Sciatic nerve (tissue), 2 donors: ENCODE results near the gene LRCH1. TPM values are rescaled to one million over a fixed set of nuclear protein-coding genes. Genes with fewer than 3 reads are reported as not detected.
A peak's percentile ranks its signal among the peaks of the same experiment; 100 is the strongest.
"Not testable (repeated sequence)": the region's sequence is repeated elsewhere in the genome, so short reads cannot be mapped to it uniquely, and the experiment has no call there.

Experiments used
- ATAC-seq: fragments of 200-7000 bp; cut with Tn5 transposase; one replicate; pipeline ENCODE4 v1.9.1; 2020; ENCODE audit warnings: mild to moderate bottlenecking, moderate library complexity
- DNase-seq: peaks from one replicate; pipeline ENCODE4 v3.0.0-alpha.2; 2020; ENCODE audit warnings: low spot score
- intact Hi-C: fragments of 100-400 bp; cut with DNase I; formaldehyde crosslinking; loops from one replicate; pipeline ENCODE4 v1.14.2; 2022
- total RNA-seq: library from RNA; stranded (reverse); fragmentation: NEBNext Ultra II Directional; extraction: Animal tissue kit (Norgen Biotek cat#: 25700); gene quantifications from one replicate; pipeline ENCODE4 v1.2.1, GENCODE V29; 2021
- donor health status: DM: no; HTN: no; CAD: no.
- donor health status: DM: no; HTN: no; CAD: no.

LRCH1 gene
- total RNA-seq, 1 donor from 2014 or later: 28.2 TPM

DNA sequence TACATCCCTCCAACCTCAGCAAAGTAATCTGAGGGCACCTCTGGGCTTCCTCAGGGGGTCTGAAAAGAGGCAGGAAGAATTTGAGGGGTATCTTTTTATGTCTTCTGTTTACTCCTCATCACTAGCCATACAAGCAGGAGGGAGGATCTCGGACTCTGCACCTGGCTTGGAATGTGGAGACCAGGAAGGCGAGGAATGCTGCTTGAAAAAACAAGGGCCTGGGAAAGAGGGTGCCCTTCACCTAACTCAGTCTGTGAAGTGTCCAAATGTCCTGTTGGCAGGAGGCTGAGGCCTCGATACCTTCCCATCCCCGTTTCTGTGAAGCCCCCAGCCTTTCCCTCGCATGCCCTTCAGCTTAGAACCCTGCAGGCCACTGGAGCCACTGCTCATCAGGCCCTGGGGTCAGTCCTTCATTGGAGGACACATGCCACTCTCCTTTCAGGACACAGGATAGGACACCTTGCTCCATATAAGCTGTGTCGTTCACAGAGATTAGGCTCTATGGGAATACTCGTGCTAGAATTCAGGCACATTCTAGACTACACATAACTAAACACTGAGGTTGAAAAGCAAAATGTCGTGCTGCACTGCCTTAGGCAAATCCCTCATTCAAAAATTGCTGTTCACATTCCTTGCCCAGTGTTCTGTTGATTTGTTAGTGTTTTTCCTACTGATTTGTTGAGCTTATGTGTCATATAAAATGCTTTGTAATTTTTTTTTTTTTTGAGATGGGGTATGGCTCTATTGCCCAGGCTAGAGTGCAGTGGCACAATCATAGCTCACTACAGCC lies 194.3 kb downstream of the LRCH1 start:
- intact Hi-C loops: no loop called here
- no peak for ATAC-seq
- DNase-seq: no peak

DNA sequence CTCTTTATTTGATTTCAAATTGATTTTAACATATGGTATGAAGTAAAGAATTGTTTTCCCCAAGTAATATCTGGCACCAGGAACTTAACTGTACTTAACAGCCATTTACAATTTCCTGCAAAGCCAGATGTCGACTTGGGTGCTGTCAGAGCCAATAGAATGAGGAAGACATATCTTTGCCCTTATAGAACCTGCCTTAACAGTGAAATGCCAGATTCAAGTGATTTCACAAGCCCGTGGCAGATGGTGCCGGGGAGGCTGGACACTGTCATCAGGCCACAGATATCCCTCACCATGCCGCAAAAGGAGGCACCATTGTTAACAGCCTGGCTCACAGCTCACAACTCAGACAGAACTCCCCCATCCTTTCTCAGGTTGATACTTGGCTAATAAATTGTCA lies 195.3 kb downstream of the LRCH1 start:
- ATAC-seq (no peak), DNase-seq (no peak)
- intact Hi-C loops: no loop called here

DNA sequence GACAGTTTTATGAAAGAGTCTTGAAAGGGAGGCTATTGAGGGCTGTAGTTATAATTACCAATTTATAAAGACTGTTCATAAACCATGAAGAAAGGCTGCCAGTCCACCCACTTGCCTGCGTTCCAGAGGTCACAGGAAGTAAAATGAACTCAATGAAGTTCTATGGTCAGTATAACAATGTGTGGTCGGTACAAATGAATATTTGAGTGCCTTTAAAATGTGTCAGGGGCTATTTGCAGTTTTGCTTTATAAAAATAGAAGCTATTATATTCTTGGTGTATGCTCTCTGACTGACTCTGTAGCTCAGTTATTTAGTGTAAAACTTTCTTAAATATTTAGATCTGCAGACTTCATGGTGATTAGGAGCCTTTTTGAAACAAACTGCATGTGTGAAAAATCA lies 197.0 kb downstream of the LRCH1 start:
- intact Hi-C loops: no loop called here
- DNase-seq (no peak), ATAC-seq (no peak)

DNA sequence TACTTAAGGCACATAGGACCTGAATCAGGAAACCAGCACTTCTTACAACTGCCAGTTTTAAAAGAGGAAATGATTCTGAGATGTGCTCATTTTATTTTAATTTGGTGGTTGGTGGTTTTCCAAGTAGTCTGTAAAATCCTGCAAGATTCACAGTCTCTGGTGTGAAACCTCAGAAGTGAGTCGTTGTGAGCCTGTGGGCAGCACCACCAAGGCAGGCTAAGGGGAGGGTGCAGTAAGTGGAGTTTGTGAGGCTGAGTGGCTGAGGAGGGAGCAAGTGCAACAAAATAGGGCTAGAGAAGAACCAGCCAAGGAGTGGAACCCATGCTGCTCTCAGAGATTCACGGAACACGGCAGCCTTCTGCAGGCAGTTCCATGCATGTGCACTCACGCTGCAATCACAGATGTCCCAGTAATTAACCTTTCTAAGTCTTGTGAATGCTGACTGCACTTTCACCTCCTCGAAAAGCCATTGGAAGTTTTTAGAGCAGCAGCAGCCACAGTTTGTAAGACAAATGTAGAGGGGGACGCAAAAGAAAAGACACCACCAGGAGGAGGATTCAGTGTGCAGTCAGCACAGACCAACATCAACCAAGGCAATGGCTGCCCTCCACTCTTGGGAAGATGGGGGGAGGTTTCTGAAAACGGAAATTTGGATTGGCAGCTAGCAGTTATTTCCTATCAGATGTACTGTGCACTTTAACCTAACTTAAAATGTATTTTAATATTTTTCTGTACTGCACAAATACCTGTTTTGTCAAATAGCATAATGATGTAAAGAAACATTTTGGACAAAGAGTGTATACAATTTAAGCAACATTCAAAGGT lies 199.1 kb downstream of the LRCH1 start:
- intact Hi-C loops: no loop called here
- no peak for DNase-seq
- peak; percentile 84 for ATAC-seq

DNA sequence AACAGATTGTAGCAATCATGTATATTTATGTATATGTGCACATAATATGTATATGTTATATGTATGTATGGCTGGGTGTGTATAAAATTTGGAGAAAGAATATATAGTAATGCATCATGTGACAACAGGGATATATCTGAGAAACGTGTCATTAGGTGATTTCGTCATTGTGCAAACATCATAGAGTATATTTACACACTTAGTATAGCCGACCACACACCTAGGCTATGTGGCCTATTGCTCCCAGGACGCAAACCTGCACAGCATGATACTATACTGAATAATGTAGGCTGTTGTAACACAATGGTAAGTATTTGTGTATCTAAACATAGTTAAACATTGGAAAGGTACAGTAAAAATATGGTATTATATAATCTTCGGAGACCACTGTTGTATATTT lies 200.2 kb downstream of the LRCH1 start:
- DNase-seq: no peak
- intact Hi-C loops: no loop called here

DNA sequence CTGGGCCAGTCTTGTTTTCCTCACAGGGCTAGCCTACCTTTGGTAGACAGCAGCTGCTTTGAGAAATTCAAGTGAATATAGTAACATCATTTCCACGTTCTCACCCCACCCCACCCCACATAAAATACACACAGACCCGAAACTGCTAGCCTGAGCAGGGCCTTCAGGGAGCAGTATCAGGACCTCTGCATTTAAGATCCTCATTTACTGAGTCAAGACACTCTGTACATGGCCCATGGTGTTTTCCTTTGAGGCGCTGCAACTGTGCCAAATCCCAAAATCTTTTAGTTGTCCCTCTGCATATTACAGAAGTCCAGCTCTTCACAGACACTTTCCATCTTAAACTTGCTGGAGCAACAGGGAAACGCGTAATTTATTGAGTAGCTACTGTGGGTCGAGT lies 200.9 kb downstream of the LRCH1 start:
- ATAC-seq: no peak

More for the DNA sequence above, 200.2 kb downstream of the LRCH1 start:
- ATAC-seq: no peak

DNA sequence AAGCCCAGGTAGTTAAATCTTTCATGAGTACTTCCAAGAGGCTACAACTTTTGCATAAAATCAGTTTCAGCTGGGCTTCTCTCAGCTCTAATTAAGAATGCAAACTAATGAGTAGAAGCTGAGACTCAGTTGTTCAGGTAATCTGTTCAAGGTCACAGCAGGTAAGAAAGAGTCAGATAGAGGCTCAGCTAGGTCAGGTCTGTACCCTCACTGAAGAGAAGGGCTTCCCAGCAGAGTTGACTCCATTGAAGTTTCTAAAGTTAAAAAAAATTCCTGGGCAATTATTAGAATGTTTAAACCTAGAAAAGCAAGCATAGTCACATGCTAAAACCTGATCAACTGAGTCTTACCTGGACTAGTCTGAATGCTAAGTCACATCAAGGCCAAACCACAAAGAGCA lies 201.8 kb downstream of the LRCH1 start:
- intact Hi-C loops: no loop called here
- ATAC-seq (no peak), DNase-seq (no peak)

More for the DNA sequence above, 200.9 kb downstream of the LRCH1 start:
- no peak for DNase-seq
- intact Hi-C loops: no loop called here

DNA sequence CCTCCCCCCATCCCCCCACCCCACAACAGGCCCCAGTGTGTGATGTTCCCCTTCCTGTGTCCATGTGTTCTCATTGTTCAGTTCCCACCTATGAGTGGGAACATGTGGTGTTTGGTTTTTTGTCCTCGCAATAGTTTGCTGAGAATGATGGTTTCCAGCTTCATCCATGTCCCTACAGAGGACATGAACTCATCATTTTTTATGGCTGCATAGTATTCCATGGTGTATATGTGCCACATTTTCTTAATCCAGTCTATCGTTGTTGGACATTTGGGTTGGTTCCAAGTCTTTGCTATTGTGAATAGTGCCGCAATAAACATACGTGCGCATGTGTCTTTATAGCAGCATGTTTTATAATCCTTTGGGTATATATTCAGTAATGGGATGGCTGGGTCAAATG lies 202.5 kb downstream of the LRCH1 start:
- ATAC-seq, intact Hi-C loops, DNase-seq: not testable (repeated sequence)

DNA sequence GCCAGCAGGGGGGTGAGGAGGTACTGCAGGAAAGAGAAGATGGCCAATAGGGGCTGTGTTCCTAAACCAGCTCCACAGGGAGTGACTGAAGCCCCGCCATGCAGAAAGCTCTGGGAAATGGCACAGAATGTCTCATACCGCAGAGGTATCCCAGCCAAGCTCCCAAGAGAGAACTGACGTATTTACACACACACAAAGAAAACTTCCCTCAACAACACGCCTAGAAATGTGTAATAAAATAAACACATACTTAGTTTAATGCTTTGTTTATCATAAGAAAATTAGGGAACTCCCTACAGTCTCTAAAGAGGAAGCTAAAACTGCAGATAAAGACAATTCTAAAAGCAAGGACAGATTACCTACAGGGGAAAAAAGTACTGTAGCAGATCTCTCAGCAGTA lies 204.0 kb downstream of the LRCH1 start:
- DNase-seq: no peak
- intact Hi-C loops: no loop called here
- ATAC-seq: no peak

DNA sequence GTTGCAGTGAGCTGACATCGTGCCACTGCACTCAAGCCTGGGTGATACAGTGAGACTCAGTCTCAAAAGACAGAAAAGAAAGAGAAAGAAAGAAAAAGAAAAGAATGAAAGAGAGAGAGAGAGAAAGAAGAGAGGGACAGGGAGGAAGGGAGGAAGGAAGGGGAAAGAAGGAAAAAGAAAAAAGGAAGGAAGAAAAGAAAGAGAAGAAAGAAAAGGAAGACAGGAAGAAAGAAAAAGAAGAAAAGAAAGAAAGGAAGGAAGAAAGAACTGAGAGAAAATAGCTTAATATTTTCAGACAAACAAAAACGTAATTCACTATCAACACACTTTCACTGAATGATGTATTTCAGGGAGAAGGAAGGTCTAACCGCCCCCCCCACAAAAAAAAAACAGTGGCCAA lies 204.7 kb downstream of the LRCH1 start:
- ATAC-seq: no peak
- DNase-seq: no peak
- intact Hi-C loops: no loop called here

DNA sequence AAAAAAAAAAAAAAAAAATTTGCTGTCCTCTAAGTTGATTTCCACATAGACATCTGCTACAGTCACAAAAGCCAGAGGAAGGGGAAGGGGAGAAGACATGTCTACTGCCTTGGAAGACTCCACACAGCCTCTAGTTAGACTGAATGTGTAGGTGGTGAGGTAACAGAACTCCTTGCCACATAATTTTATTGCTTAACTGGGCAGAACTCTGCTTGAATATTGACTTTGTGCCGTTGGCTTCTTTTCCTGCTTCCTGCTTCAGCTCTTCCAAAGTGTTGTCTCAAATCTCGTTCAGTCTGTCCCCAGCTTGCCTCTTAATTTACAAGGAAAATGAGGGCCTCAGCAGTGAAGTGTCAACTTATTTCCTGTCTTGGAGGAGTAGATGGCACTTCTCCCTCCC lies 206.9 kb downstream of the LRCH1 start:
- DNase-seq: no peak
- ATAC-seq: no peak
- intact Hi-C loops: no loop called here

DNA sequence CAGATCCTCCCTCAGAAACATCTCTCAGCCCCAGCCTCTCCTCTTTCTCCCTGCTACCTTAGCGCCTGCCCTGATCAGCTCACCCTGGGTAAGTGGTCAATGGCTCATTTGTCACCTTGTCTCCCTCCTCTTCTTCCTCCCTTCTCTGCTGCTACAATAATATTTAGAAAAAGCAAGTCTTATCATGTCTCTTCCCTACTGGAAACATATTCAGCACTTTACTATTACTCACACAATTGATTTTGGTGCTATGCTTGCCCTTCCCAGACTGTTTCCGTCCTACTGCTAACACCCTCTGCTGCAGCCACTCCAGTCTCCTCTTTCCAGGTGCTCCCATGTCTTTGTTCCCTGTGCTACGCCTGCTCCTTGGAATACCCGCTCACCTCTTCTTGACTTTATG lies 208.2 kb downstream of the LRCH1 start:
- ATAC-seq (no peak), DNase-seq (no peak)
- intact Hi-C loops: no loop called here

DNA sequence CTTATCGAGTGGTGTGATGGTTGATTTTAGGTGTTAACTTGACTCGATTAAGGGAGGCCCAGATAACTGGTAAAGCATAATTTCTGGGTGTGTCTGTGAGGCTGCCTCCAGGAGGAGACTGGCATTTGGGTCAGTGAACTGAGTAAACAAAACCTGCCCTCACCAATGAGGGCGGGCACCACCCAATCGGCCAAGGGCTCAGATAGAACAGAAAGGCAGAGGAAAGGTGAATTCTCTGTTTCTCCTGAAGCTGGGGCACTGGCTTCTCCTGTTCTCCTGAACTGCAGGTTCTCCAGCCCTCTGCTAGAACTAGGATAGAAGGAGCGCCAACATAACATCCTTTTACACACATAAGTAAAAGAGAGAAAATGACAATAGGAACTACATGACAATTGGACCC lies 208.9 kb downstream of the LRCH1 start:
- intact Hi-C loops: no loop called here
- no peak for DNase-seq
- ATAC-seq: no peak

DNA sequence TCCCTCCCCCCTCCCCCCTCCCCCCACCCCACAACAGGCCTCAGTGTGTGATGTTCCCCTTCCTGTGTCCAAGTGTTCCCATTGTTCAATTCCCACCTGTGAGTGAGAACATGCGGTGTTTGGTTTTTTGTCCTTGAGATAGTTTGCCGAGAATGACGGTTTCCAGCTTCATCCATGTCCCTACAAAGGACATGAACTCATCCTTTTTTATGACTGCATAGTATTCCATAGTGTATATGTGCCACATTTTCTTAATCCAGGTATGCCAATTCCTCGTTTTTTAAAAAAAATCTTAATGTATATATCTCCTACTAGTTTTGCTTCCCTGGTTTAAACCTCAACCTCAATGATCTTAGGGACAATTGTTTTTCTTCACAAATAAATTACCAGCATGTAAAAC lies 217.0 kb downstream of the LRCH1 start:
- intact Hi-C loops, DNase-seq, ATAC-seq: not testable (repeated sequence)

DNA sequence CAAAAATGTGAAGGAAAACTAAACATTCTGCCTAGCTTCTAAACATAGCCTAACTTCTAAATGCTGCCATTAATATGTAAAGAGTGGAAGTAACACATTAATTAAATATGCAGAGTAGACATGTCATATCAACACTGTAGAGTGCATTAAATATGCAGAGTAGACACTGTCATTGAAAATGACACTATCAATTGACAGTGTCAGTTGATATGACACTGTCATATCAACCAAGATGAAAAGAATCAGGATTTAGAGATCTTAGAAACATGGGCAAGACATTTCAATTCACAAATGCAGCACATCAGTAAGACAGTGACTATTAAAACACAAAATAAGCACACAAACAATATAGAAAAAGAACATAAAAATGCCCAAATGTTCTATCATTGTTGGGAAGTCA lies 218.7 kb downstream of the LRCH1 start:
- intact Hi-C loops: no loop called here
- DNase-seq (no peak), ATAC-seq (no peak)

DNA sequence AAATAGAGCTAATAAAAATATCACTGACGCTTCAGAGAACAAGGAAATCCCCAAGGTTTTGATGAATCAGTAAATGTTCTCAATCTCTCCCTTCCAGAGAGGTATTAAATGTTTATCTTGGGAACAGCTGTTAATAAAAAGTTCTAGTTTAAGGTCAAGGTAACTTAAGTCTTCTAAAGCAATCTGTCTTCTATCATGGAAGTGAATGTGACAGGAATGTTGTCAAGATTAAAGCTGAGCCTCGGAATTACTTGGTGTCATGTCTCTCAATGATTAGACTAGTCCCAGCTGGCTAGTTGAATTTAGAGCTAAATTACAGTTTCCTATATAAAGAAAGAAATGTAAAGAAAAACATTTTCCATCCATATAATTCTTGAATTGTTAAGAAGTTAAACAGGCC lies 220.6 kb downstream of the LRCH1 start:
- no peak for ATAC-seq
- intact Hi-C loops: no loop called here
- DNase-seq: no peak

DNA sequence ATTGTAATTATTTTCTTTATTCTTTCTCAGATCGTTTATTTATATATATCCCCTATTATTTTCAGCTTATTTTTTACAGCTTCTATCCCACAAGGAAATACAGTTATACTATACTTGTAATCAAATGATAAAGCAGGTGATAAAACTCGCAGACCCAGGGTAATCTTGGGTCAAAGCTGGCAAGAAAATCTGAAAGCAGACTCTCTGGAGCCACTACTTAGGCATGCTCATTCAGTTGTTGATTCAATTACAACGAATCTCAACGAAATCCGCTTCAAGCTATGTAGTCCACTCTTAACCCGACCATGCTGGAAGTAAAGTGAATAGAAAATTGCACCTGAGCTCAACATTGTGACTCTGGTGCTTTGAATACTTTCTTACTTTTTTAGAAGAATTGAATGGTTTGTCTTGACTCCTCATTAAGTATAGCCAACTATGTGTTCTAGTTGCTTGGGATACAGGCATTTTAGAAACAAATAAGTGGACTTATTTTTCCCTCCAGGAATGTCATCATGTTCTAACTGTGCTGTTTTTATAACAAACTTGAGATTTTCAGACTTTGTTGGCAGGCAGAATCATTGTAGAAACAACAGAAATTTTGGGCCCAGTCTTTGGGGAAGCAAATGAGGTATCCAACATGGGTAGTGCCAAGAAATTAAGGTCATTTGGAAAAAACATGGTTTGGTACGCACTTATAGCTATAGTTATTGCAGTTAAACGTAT lies 222.6 kb downstream of the LRCH1 start:
- DNase-seq (no peak), ATAC-seq (no peak)
- intact Hi-C loops: no loop called here

DNA sequence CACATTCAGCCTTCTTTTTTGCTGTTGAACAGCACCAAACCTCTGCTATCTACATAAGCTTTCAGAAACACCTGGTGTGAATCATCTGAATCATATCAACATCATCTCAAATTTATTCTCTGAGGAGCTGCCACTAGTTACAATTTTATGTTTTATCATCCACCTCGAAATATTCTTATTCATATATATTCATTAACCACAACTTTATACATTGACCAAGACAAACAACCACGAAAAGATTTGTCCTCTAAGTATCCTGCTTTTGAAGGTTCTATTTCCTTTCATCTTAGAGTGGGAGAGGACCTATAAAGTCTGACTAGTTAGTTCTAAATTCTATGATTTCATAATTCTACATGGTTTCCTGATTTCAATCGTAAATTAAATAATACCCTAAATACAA lies 225.1 kb downstream of the LRCH1 start:
- intact Hi-C loops: no loop called here
- ATAC-seq: no peak
- no peak for DNase-seq

DNA sequence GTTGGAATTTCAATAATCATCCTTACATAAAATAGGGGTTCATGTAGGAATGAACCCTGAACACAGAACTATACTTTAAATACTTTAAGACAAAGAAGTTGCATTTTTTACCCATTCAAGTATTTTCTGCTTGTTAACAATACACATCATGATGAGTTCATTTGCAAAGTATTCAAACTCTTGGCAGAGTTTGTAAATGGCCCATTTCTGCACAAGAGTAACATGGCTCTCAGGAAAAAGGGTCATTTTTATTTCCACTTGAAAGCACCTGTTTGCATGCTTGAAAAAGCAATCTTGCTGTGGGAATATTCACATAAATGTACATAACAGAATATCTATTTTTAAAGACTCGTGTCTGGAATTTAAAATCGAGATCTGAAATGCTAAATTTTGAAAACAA lies 225.9 kb downstream of the LRCH1 start:
- no peak for ATAC-seq
- no peak for DNase-seq
- intact Hi-C loops: no loop called here

DNA sequence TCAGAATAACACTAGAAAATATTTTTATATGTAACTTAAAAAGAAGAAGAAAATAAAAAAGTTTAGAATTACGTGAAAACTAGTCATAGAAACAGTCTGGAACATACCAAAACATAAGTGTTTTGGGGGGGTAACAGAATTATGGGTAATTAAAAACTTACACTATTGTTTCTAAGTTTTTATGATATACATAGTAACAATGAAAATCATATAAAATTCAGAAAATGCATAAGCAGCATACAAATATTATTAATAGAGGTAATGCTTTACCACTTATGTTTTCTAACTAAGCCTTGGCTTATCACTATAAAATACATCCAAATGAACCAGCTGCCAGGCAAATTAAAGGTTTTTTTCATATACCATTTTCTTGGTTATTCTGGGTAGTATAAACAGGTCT lies 229.1 kb downstream of the LRCH1 start:
- DNase-seq (no peak), ATAC-seq (no peak)
- intact Hi-C loops: no loop called here
